GM12873 (cell line): ENCODE results near the gene COX8C.

Experiments used
- CTCF ChIP-seq: IDR thresholded peaks from 2 replicates; pipeline ENCODE4 v1.5.1; 2012; ENCODE audit warnings: low read depth, mild to moderate bottlenecking, moderate library complexity, low read length, control low read depth; ENCODE audit not compliant: insufficient read depth; ENCODE audit errors: missing control alignments

COX8C gene

GRCh38 chr14:93305725-93306418 is 41.1 kb upstream of the COX8C start:
- no peak for TF ChIP-seq CTCF

DNA sequence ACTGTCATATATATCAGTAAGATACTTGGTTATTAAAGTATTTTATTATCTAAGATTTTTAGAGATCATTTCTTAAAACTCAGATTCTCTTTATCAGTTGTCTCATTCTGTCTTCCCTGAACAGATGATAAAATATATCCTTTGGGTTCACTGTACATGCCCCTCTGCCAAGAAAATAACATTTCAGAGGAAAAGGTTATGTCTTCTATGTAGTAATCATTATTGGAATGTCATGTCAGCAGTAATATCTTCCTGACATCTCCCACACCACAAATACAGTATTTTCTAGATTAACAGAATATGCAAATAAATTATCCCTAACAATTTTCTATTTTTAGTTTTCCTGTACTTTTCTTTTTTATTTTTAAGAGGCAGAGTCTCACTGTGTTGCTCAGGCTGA is 40.2 kb upstream of the COX8C start:
- no peak for TF ChIP-seq CTCF

- TF ChIP-seq CTCF = no peak
Measured at GRCh38 chr14:93308686-93309345, 38.2 kb upstream of the COX8C start.

DNA sequence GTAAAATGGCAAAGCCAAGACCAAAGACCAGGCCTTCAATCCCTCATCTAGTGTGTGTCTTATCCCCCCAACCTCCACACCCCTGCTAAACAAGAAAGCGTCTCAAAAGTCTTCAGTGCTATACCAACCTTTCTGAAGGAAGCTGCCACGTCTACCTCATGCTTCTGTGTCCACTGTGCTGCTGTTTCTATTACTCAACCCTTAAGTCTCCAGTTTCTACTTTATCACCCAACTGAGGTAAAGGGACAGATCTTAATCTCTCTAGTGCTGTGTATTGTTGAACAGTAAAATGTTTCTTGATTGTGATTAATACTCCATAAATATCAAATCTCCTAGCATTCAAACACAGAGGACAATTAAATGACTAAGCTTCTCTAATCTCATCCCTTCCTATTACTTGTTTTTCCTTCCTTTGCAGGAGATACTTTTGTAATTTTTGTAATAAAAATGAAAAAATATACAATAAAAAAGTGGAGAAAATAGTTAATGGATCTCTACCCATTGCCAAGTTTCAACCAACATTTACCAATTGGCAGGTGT is 37.5 kb upstream of the COX8C start:
- no peak for TF ChIP-seq CTCF

DNA sequence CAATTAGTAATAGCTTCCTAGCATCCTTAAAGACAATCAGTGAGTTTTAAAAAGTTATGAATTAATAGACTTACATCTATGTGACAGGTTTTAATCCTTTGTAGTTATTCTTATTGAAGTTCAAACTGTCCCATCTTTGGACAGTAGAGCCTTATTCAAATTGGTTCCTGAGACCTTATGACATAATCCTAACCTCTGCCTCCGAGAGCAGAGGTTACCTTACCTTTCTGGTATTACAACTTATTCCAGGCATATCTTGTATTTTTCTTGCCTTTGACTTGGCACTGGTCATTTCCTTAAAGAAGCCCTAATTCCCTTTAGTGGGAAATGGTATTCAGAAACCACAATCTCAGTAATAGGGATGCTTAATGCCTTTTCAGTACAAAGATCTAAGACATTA is 35.9 kb upstream of the COX8C start:
- no peak for TF ChIP-seq CTCF

DNA sequence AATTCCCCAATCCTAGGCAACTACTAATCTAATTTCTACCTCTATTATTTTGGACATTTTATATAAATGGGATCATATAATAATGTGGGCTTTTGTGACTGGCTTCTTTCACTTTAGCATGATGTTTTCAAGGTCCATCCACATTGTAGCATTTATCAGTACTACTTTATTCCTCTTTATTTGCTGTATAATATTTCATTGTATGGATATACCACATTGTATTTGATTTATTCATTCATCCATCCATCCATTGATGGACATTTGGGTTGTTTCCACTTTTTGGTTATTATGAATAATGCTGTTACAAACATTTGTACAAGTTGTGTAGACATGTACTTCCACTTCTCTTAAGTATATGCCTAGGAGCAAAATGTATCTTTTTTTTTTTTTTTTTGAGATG is 31.4 kb upstream of the COX8C start:
- TF ChIP-seq CTCF = no peak

DNA sequence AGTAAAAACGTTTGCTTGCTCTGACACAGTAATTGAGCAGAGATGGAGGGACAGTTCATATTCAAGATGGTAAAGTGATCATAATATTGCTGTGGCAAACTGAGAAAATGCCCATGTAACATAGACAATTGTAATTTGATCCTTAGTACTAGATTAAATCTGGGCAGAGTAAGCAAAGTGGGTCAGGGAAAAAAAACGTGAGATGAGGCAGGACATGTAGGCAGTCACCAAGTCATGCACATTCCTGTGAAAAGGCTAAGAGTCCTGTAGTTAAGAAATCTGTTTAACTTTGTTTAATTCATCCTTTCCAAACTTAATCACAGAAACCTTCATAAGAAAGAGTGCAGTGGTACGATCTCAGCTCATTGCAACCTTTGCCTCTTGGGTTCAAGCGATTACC is 30.3 kb upstream of the COX8C start:
- TF ChIP-seq CTCF = no peak
